Stimulated activated naive CD4-positive, alpha-beta T cell (primary cell): ENCODE results near the gene C10orf105.

Experiments used
- DNase-seq, 6 experiments: peaks; one replicate each; lab custom pipeline; 2025; lab: John Stamatoyannopoulos, UW

The C10orf105 gene

DNA sequence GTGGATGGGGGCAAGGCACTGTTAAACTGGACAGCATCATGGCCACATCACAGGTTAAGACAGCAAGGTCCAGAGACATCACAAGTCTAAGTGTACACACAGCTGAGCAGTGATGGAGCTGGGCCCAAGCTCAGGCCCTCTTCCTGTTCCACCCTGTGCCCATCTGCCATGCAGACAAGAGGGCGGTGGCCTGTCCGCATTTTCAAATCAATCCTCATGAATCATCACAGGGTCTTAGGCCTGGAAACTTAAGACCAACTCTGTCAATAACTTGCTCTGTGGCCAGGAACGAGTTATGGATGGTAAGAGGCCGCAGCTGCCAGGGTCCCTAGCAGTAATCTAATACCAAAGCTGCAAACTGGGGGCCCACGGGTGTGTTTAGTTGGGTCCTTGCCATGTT is 3.2 kb downstream of the C10orf105 start:
- no peak for DNase-seq

DNA sequence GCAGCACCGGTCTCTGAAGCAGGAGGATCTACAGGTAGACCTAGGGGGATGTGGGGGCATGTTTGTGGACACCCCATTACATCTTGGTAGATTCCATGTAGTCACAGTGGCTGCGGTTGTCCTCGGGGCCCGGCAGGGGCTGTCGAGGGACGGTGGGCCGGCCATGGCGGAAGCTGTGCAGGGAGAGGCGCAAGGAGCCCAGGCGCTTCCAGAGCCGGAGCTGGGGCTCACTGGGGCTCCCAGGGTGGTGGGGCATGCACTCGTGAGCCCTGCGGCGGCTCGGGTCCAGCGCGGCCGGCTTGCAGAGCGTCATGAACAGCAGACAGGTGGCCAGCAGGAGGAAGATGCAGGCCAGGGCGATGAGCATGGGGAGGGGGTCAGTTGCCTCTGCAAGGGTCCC is 3.7 kb downstream of the C10orf105 start:
- no peak for DNase-seq

DNA sequence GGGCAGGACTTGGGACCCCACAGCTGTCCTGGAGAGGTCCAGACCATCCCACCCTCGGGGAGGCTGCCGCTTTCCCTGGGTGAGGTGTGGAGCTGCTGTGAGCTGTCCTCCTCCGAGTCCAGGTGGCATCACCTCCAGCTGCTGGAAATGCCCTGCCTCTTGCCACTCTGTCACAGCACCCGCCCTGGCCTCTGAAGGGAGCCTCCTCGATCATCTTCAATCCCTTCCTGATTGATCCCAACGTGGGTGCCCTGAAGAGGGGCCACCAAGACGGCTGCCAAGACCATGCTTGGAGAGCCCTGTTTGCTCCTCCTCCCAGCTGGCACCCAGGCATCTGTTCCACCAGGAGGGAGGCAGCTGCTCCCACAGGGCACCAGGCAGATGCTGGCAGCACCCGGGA is 4.6 kb downstream of the C10orf105 start:
- DNase-seq, result no peak

DNA sequence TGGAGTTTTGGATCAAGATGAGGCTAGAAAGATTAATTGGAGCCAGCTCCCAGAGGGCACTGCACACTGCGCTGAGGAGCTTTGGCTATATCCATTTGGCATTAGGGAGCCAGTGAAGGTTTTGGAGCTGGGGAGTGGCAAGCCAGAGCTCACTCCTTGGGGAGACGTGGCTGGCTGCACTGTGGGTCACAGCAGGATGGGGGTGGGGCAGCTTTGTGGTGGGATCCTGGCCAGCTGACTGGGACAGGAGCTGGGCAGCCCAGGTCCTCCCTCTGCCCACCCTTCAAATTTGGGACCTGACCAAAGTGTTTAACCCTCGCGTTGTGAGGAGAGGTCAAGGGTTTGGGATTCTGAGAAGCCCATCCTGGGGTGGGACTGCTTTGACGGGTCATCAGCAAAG is 5.0 kb downstream of the C10orf105 start:
- DNase-seq, result no peak

DNA sequence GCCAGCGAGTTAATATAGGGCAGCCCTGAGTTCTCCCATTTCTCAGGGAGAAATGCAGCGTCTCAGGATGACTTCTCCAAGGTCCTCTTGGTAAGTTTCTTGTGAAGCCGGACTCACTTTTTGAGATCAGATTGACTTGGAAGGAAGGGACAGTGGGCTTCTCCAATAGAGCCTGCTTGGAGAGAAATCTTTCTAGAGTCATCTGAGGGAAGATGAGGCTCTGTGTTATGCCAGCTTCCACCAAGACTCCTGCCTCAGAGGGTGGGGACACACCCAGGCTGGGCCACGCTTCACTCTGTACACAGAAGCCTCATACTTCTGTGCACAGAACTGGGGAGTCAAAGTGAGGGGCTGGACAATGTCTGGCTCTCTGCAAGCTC is 5.6 kb downstream of the C10orf105 start:
- peak in 1 of 6 experiments; percentile 26 for DNase-seq

DNA sequence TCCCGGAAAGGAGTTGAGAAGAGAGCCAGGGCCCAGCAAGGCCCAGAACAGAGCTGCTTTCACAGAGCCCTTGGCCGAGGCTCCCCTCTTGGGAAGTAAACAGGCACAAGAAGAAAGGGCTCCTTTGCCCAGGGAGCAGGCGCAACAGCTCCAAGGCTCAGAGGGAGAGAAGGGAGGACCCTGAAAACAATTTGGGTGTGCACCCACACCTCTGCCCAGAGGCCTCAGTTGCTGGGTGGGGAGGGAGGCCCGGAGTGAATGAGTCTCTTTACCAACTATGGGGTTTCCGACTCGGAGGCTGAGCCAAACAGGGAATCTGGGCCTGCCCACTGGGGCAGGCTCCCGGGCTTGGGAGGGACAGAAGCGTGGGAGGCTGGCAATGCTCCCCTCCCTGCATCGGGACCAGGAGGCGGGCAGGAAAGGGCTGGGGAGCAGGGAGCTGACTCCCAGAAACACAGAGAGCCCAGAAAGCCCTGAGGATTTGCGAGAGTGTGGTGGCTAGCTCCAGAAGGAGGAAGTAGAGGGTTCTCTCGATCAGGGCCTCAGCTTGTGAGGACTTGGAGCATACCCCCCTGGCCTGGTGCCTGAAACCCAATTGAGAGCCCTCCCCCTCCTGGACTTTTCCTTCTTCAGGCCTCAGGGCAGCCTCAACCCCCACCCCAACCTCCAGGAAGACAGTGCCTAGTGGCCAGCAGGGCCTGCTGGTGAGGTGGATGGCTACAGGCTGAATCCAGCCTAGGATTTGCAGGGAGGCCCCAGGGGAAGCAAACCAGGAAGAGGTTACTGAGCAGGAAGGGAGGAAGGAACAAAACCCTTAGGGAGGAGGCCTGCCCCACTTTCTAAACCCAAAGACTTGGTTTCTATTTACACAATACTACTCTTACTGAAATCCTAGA is 6.2 kb downstream of the C10orf105 start:
- peak in 2 of 6 experiments; percentile 9 to 58 for DNase-seq

DNA sequence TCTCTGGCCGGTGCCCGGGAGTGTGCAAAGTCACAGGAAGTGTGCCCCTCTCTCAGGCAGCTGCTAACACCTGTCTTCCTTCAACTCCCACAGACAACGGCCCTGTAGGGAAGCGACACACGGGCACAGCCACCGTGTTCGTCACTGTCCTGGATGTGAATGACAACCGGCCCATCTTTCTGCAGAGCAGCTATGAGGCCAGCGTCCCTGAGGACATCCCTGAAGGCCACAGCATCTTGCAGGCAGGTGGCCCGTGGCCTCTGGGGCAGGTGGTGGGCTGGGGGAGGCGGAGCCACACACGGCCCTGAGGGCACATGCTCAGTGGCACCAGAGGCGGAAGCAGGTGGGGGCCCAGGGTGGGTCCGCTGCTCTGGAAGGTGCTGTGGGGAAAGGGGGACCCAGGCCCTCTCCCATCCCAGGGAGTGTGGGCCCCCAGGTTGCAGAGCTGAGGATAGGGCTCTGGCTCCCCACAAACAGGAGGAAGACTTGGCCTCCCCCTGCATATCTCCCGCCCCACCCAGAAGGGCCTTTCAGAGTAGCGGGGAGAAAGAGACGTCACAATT is 6.9 kb downstream of the C10orf105 start:
- DNase-seq, result peak in 4 of 6 experiments; percentile 17 to 58 (median 34)

DNA sequence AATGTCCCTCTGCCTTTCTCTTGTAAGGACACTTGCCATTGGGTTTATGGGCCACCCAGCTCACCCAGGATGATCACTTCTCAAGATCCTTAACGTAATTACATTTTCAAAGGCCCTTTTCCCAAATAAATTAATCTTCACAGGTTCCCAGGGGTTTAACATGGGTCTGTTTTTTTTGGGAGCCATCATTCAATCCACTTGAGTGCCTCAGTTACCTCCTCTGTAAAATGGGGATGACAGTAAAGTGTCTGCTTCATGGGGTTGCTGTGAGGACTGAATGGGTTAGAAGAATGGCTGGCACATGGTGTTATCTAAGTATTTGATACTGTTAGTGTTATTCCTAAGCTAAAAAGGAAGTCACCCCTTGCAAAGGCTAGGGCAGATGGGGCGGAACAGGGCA is 7.4 kb downstream of the C10orf105 start:
- DNase-seq, result peak in 1 of 6 experiments; percentile 26

DNA sequence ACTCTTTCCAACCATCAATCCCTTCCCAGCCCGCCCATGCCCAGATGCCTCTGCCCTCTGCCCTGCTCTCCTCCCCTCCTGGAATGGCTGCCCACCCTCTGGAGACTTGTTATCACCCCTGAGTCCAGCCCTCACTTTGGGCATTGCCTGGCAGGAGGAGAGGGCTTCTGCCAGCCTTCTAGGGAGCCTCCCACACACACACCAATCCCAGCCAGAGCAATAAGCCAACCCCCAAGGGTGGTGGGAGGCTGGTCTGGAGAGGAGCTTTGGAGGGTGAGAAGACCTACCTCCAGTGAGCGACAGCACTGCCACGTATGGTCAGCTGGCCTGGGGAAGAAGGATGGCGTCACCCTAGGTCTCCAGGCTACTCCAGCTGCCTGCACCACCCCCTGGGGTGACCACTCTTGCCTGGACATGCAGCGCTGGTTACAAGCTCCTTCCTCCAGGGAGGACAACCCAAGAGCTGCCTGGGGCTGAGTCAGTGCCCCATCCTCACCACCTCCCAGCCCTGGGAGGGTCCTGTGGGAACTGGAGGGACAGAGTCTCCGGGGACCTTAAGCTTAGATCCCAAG is 8.4 kb downstream of the C10orf105 start:
- DNase-seq, result no peak

DNA sequence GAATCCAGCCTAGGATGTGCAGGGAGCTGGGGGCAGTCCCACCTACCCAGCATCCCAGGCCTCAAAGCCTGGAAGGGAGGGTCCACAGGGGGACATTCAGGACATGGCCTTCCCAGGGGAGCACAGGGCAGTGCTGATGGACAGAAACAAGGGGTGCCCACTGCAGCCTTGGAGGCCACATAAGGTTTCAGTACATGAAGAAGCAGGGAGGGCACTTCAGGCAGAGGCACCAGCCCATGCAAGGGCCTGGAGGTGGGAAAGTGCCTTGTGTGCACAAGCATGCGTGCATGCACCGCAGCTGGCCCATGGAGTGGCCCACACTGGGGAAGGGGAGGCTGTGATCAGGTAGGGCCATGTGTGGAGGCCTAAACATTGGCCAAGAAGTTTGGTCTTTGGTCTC is 9.1 kb downstream of the C10orf105 start:
- DNase-seq, result no peak

DNA sequence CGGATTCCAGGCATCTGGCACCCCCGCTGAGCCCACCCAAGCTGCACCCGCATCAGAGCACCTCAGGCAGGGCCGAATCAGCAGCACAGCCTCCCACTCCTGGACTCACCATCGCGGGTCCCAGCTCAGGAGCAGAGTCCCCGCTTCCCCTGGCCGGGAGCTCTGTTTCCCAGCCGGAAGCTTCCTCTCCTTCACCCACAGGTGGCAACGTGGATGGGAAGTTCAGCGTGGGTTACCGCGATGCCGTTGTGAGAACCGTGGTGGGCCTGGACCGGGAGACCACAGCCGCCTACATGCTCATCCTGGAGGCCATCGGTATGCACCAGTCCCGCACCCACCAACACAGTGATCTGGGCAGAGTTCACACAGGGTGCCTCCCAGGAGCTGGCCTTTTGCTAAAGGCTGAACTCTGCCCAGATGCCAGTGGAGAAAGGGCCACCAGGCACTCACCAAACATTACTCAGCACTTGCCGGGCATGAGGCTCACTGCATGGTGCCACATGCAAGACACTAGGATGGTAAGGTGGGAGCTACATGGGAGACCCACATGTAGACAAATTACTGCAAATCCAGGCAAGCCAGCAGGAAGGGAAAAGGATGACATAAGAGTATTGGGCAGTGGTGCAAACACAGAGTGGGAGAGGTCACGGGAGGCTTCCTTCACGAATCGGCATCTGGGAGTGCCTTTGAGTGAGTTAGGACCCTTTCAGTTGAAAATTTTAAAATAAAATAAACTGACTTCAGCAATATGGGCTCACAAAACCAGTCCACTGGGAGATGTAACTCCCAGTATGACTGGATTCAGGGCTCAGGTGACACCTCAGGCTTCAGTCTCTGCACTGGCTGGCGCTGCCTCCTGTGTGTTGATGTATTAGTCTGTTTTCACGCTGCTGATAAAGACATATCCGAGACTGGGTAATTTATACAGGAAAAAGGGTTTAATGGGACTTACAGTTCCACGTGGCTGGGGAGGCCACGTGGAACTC is 10.4 kb downstream of the C10orf105 start:
- no peak for DNase-seq

DNA sequence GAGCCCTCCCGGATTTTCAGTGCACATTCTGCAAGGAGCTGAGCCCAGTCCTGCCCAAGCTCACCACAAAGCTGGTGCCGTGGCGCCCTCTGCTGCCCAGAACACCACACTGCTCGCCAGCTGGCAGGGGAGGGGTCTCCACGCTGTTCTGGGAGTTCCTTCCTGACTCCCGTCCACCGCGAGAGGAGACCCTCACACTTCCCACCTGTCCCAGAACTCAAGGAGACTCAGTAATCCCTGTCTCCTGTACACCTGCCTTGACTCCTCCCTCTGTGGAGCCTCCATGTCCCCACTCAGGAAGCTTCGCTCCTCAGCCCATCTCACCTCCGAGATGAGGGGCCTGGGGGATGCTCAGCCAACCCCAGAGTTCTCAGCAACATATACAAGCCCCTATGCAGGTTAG is 11.3 kb downstream of the C10orf105 start:
- peak in 5 of 6 experiments; percentile 21 to 72 (median 58) for DNase-seq

DNA sequence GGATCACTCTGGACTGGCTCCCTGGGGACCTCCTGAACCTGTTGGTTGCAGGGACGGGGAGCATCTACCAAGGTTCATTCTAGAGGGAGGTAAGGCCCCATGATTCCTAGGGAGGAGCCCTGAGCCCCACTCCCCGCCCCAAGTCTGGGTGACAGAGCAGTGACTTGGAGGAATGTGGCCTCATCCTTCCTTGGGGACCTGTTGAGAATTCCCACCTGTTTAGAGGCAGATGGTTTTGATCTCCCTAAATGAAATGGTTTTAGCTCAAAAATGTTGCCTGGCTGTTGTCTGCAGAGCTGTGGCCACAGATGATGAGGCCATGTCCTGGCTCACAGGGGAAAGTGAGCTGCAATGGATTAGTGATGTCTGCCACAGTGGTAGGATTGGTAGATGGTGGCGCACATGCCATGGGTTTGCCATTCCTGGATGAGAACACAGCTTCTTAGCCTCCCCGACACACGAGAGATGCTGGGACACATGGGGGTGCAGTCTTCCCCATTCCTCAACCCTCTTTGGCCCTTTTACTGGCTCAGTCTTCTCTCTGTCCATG is 12.3 kb downstream of the C10orf105 start:
- no peak for DNase-seq

DNA sequence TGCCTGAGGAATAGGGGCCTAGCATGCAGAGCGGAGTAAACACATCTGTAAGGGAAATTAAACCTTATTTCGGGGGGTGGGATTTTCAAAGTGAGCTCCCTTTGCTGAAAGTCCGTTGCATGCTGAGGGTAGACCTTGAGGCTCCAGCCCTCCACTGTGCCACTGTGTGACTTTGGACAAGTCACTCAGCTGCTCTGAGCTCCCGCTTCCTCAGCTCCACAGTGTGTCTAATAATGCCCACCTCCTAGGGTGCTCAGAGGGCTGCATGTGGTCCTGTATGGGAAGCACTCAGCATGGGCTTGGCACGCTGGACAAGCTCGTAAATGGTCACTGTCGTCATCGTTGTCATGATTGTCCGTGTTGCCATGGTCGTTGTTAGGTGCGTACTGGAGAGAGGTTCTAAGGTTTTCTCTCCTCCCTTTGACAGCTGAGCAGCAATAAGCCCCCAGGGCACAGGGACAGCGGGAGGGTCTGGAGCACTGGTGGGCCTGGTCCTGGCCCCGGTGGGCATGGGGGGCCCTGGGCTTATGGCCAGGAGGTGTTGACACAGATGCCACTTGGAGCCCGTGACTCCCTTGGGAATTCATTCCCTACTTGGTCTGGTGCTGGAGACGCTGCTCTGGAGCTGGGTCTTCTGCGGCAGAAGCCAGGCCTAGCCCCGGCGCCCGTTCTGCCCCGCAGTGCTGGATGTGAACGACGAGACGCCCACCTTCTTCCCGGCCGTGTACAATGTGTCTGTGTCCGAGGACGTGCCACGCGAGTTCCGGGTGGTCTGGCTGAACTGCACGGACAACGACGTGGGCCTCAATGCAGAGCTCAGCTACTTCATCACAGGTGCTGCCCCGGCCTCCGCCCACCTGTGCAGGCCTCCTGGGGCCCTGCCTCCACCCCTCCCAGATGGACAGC is 13.1 kb downstream of the C10orf105 start:
- DNase-seq, result no peak

DNA sequence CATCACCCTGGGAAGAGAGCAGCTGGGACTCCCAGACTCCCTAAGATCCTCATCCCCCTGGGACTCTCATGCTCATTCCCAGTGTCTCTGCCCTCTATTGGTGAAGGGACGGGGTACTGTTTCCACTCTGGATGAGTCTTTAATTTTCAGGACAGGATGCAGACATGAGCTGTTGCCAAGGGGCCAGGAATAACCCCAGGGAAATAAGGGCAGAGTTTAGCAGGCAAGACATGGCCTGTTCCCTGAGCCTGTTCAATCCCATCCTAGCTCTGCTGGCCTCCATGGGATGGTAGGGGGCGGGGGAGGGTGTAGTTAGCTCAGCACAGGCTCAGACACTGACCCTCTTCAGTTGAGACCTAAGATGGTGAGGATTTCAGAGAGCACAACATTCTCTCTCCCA is 14.0 kb downstream of the C10orf105 start:
- DNase-seq, result no peak

DNA sequence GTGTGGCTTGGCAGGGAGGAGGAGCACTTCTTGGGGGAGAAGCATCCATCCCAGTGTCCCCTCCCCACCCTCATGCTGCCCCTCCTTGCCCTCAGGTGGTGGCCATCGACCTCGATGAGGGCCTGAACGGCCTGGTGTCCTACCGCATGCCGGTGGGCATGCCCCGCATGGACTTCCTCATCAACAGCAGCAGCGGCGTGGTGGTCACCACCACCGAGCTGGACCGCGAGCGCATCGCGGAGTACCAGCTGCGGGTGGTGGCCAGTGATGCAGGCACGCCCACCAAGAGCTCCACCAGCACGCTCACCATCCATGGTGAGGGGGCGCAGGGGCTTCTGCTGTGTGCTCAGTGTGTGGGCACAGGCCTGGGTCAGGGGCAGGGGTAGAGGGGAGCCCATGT is 14.8 kb downstream of the C10orf105 start:
- no peak for DNase-seq

DNA sequence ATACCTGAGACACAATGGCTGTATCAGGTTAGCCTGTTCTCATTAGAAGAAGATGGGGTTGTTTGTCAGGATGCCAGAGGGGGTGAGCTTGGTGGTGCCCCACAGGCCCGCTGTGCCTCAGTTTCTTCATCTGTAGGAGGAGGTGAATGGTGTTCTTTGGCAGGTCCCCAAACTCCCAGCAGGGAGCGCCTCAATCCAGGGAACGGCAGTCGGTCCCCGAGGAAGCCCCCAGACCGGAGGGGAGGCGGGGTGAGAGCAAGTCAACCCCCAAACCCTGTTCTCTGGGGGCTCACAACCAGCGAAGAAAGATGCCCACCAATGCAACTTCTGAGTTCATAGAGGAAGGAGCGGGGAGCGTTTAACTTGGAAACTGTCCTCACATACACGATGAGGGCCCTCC is 16.0 kb downstream of the C10orf105 start:
- DNase-seq, result no peak

DNA sequence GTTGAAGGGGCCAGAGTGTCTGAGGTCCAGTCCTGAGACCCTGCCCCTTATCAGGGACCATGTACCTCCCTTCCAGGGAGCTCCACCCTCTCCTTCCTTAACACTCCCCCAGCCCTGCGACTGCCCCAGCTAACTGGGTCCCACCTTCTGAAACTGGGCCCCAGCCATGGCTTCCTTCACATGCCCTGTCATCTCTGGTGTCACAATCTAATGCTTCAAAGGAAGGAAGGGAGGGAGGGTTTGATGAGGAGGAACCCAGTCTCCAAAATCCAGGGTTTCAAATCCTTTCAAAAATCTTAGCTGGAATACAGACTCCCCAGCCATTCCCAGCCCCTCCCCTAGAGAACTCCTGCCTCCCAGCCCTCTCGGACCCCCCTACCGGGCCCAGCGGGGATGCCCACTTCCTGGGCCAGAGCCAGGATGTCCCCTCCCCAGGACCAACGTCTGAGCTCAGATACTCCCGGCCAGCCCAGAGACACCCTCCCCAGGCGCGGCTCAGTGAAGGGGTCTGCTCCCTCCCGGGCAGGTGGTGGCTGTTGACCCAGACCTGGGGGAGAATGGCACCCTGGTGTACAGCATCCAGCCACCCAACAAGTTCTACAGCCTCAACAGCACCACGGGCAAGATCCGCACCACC is 18.0 kb downstream of the C10orf105 start:
- no peak for DNase-seq

DNA sequence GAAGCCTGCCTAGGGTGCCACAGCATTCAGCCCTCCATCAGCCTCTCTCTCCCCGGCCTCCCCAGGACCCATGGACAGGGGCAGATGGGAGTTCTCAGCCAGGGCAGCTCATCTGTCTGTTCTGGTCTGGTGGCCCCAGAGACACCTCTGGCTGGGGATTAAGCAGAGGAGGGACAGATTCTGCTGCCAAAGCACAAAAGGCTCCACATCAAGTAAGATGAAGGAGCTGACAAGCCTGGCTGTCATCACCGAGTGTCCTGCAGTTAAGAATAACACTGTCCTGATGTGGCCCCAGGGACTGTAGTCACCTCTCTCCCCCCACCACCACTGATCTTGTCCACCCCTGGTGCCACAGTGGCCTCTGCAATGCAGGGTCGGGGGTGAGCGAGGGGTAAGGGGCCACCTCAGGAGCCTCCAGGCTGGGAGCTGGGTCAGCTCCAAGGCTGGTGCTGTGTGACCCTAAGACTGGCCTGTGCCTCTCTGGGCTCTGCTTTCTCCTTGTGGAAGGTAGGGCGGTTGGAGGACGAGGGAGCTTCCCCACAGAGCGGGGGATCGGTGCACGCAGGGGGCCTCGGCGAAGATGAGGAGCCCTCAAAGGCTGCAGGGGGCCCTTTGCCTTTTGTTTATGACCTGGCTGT is 18.7 kb downstream of the C10orf105 start:
- no peak for DNase-seq

DNA sequence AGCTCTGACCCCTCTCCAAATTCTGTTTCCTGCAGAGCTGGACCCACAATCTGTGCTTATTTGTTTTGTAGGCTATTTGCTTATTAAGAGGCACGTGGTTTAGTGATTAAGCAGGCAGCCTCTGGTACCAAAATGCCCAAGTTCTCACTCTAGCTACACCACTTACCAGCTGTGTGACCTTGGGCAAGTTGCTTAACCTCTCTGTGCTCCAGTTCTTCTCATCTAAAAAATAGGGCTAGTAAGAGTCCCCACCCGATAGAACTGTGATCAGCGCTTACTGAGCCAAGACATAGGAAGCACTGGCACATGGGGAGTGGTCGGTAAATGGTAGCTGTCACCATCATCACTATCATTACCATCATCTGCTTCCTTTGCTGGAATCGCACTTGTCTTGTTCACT is 20.8 kb downstream of the C10orf105 start:
- no peak for DNase-seq
